Islet of Langerhans (tissue), 1 donor: Measurements from ENCODE around the gene LRRD1.
"Not testable (repeated sequence)": the region's sequence is repeated elsewhere in the genome, so short reads cannot be mapped to it uniquely, and the experiment has no call there.

Source experiments
- FAIRE-seq: peaks from one replicate; lab custom pipeline; 2011; peaks lifted over from hg19 to GRCh38; lab: Jason Lieb, UNC

LRRD1 gene

DNA sequence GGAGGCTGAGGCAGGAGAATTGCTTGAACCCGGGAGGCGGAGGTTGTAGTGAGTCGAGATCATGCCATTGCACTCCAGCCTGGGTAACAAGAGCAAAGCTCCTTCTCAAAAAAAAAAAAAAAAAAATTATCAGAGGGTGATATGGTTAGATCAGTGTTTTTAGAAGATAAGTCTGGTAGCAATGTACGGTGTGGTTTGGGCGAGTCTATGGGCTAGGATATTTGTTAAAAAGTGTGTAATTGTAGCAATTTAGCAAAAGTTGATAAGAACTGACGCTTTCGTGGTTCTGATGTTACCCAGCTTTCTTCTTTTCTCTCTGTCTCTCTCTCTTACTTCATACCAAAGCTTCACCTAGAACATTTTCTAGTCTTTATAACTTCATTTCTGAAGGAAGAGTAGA lies 37.8 kb downstream of the LRRD1 start:
- FAIRE-seq: no peak

DNA sequence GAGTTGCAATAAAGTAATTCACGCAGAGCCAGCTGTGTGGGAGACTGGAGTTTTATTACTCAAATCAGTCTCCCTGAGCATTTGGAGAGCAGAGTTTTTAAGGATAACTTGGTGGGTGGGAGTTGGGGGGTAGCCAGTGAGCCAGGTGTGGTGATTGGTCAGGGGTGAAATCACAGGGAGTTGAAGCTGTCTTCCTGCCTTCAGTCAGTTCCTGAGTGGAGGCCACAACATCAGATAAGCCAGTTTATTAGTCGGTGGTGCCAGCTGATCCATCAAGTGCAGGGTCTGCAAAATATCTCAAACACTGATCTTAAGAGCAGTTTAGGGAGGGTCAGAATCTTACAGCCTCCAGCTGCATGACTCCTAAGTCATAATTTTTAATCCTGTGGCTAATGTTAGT lies 41.4 kb downstream of the LRRD1 start:
- FAIRE-seq: no peak

DNA sequence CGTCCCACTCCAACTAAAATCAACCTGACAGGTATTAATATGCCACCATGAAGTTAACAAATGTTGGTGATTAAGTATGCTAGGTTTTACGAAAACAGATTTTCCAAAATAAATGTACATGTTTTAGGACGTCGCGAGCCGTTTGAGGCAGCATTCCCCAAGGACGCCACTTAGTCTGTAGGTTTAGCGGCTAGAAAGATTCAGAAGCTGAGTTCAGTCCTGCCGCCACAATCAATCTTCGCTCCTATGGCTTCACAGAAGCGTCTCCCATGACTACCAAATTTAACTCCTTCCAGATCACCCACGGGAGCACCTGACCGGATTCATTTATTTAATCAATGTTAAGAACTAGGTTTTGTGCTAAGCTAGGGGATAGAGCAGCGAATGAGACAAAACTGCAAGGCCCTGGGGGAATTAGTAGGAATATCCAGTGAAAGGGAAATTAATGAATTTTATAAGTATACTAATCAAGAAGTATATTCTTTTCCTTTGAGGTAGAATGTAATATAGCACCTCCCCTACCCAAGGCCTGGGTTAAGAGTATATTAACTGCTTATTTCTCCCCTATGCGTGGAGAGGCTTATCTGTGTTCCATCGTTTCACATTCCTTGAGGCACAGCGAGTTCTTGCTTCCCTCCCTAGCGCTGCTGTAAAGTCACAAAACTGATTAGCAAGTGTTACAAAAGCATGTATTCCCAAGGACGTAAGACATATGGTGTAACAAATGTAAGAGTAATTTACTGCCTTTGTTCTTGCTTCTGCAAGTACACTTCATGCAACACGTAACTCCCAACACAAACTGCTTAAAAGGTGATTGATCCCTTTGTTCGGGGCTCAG lies 43.7 kb downstream of the LRRD1 start:
- FAIRE-seq: no peak

DNA sequence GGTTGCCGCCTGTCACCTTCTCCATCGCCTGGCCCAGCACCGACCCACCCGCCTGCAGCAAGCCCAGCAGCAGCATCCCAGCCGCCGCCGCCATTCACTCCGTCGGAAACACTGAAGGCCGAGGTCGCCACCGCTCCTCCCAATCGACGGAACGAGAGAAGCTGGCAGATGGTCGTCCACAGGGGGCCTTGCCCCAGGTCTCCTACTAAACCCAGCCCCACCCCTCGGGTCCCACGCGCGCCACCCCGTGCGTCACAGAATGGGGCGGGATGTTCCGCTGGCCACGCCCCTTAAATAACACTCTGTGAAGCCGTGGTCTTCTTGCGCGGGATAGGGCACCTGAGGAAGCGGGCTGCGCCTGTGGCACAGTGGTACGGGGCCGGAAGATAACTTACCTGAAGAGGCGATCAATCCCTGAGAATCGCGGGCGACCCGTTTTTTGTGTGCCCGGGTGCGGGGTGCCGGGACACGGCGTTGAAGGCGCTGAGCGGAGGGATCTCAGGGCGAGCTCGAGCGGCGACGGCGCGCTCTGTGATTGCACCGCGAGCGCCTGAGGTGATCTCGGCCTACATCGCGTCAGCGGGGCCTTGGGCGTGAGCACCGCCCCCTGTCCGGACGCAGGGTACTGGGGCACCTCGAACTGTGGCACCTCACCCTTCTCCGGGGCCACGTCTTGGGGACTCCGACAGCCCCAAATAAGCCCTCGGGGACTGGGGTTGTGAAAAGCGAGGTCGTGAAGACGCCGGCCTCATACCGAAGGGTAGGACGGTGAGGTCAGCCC lies 44.5 kb downstream of the LRRD1 start, which contains the start of gene CYP51A1:
Gene CYP51A1 (minus strand): TSS at position 207 of the 781 bp plus-strand sequence. CDS start 113 bp downstream, at position 94.
- no peak for FAIRE-seq

DNA sequence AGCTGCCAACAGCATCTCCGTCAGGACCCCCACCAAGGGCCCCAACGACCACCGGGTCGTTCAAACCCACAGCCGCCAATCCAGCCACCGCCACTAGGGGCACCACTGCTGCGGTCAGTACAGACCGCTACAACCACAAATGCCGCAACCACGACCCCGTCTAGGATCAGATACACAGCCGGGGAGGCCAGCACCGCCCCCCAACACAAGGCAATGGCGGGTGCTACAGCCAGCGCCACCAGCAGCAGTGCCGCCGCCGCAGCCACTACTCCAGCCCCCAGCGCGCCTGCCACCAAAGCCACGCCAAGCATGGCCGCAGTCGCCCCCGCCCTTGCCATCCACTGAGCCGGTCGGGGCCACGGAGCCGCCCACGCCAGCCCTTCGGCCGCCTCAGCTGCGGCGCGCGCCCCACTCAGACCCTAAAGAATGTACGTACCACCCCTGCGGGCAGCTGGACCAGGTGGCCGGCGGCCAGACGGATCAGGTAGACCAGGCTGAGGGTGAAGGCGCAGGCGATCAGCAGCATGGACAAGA lies 45.1 kb downstream of the LRRD1 start:
- FAIRE-seq: no peak

DNA sequence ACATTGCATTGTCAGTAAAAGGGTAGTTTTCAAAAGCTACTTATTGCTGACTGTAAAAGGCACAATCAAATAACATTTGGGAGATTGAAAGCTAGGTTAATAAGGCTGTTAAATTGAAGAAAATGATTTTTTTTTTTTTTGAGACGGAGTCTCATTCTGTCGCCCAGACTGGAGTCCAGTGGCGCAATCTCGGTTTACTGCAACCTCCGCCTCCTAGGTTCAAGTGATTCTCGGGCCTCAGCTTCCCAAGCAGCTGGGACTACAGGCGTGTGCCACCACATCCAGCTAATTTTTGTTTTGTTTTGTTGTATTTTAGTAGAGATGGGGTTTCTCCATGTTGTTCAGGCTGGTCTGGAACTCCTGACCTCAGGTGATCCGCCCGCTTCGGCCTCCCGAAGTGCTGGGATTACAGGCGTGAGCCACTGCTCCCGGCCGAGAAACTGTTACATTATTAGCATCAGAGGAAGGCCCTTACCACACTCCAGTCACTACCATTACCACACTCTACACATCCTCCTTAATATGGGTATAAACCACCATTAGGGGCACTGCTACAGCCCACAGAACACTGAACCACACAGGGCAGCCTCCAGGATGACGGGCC lies 45.7 kb downstream of the LRRD1 start:
- FAIRE-seq: no peak

DNA sequence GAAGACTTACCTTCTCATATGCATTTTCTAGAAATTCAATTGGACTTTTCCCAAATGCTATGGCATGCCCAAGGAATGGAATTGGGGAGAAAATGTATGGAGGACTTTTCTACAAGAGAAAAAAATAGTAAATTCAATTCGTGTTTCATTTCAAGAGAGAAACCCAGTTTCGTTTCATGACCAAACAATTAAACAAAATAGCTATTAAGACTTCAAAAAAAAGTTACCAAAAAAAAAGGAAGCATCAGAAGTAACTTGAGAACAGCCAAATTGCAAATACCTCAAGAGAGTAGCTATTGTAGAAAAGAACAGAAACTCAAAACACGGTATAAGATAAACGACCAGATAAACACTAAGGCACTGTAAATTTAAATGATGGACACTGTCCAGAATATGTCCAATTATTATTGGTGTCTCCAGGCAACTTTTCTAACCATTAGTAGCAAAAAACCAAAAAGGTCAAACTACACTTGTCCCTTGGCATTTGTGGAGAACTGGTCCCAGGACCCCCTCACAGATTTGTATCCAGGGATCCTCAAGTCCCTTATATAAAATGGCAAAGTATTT lies 47.1 kb downstream of the LRRD1 start:
- no peak for FAIRE-seq

DNA sequence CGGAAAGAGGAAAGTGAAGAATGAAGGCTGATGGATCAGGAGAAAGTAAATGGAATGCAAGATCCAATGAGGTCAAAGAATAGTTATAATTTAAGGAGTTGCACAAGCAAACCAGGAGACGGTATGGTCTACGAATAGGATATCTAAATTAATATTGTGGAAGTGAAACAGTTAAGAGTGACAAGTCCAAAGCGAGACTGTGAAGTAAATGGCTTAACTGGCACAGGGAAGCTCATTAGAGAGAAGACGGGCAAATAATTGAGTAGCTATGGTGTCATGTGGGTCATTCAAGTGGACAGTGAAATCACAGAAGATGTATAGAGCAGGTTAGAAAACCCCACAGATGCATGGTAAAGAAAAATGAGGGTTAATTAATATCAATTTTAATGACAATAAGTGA lies 47.8 kb downstream of the LRRD1 start:
- no peak for FAIRE-seq

DNA sequence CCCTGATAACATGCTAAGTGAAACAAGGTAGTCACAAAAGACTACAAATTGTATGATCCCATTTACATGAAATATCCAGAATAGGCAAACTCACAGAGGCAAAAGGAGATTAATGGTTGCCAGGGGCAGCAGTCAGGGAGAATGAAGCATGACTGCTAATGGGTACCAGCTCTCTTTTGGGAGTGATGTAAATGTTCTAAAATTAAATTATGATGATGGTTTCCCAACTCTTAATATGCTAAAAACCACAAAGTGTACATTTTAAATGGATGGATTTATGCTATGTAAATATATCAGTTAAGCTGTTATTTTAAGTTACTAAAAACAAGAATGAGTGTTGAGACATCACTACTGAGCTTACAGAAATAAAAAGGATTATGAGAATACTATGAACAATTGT lies 57.3 kb downstream of the LRRD1 start:
- no peak for FAIRE-seq

DNA sequence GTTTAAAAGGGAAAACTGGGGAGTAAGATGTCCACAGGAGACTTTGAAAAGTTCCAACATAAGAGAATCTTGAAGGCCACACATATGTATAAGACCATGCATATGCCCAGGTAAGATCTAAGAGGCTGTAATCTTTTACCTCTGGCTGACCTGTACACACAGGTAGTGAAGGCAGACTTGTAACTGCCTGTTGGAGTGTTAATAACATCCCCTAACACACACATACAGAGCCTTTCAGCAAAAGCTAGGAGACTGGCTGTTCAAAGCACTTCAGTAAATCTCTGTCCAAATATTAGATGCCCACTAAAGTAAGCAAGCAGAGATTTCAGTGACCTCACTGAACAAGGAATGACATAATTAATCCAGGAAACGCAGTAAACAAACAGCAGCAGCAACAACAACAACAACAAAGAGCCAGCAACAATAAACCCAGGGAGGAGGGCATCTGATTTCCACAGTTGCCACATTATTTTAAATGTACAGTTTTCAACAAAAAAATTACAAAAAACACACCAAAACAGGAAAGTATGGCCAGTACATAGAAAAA lies 59.7 kb downstream of the LRRD1 start:
- FAIRE-seq: peak; percentile 91

DNA sequence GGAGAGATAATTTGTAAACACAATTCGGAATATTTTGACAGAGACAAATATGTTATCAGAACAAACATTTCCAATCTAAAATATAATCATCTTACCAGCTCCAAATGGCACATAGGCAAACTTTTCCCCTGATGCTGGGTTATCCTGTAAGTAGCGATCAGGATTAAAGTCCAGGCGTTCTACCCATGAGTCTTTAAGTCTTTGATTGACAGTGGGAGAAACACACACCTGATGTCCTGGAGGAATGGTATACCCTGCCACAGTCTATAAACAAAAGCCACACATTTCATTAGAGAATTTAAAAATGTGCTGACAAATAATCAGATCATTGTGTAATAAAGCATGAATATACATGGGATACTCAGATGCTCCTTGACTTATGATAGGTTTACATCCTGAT lies 62.0 kb downstream of the LRRD1 start:
- no peak for FAIRE-seq

DNA sequence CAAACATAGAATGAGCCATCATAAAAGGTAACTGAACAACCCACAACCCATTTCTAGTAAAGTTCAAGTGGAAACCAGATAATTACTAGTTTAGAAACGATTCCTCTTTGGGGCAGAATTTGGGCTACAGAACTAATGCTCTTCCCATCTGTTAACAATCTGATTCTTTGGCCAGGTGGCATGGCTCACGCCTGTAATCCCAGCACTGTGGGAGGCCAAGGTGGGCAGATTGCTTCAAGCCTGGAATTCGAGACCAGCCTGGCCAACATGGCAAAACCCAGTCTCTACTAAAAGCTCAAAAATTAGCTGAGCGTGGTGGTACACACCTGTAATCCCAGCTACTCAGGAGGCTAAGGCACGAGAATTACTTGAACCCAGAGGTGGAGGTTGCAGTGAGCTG lies 63.1 kb downstream of the LRRD1 start:
- no peak for FAIRE-seq

DNA sequence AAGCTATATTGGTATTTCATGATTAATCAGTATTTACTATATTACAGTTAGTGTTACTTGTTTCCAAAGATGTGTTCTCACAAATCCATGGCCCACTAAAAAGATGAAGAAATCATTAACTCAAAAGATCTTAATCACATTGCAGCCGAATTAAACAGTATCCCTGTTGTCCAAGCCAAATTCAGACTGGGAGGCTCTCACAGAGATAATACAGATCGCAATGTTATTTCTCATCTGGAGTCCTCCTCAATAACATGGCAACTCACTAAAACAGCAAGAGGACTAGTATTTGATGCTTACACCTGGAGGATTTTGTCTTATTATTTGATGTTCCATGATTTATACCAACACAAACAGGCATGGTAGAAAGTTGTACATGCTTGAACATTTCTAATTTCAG lies 68.1 kb downstream of the LRRD1 start:
- FAIRE-seq: no peak

DNA sequence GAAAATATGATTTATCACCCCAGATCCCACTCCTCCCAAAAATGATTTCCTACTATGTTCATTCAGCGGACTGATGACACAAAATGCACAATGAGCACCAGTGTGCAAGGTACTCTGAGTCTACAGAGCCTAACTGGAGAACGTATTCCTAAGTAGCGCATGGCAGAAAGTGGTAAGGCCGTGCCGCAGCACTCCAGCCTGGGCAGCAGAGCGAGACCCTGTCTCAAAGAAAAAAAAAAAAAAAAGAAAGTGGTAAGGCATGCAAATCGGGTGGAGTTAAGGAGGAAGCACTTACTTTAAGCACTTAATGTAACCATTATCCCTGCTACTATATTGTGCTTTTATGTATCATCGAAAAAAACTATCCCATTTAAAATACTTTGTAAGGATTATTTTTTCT lies 70.1 kb downstream of the LRRD1 start:
- FAIRE-seq: no peak

DNA sequence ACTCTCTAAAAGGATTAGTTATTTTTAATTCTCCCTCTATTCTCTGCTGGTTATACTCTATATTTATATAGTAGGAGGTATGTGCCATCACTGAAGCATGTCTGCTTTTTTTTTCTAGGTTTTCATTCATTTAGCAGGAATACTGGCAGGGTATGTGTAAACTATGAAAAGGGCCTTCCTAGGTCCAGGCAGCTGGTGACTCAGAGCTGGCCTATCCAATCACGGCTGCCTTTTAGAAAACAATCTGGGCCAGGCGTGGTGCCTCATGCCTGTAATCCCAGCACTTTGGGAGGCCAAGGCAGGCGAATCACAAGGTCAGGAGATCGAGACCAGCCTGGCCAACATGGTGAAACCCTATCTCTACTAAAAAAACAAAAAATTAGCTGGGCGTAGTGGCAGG lies 76.1 kb downstream of the LRRD1 start:
- FAIRE-seq: not testable (repeated sequence)

DNA sequence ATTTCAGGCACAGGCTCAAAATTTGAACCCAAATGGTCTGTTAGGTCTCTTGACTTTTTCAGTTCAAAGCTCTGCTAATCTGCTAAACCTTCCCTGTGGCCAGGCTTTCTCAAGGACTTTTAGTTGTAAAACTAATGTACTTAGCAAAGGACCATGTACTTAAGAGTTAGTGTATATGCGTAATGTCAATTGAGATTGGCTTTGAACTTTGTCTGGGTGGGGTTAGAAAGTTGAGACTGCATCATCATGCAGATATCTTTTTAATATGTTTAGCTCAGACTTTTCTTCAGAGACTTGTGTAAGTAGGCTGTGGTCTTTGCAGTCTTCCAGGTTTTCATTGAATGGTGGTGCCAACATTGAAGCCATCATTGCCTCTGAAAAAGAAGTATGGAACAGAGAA lies 78.4 kb downstream of the LRRD1 start:
- FAIRE-seq: no peak

DNA sequence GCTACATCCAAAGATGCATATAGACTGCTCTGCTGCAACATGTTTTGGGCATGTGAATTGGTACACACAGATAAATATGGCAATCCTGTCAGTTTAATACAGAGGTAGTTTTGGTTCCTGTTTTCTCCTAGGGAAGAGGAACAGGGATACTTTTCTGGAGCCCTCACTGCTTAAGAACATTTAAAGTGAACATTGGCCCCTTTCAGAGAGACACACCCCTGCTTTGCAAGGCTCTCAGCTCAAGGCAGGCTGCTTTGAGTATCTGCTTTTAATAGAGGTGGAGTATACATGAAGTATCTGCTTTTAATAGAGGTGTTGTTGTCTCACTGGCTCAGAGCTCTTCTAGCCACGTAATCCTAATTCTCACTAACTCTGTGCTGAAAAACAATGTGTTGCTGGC lies 83.6 kb downstream of the LRRD1 start:
- no peak for FAIRE-seq
